ENCODE data around the gene AKAP8L. TPM values are rescaled to one million over a fixed set of nuclear protein-coding genes. Genes with fewer than 3 reads are reported as not detected.

The AKAP8L gene
- total RNA-seq, 1 experiment from 2014 or later = 49.4 TPM

- no peak for DNase-seq (ENCODE audit: extremely low read depth, low read depth)
These were observed 14.8 kb upstream of the AKAP8L start for GRCh38 chr19:15433519-15434069.

- peak; percentile 72 for DNase-seq (ENCODE audit: extremely low read depth, low read depth)
These were observed 14.1 kb upstream of the AKAP8L start for GRCh38 chr19:15432629-15433518.

DNA sequence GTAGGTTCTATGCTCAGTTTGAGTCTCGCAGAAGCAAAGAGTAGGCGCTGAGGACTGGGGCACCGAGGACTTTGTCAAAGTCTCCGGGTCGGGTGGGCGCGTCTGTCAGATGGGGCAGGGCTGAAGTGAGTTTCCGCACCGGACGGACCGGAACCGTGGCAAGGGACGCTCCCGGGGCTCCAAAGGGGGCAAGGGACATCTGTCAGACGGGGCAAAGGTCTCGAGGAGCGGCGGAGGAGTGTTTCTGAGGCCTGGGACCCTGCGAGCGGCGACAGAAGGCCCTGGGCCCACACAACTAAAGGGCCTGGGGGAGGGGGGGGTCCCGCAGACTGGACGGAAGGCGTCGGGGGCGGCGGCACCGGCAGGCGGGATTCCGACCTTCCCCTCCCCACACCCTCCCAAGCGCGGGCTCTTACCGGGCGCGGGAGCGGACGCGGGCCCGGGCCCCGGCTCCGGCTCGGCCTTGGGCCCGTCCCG is 13.3 kb upstream of the AKAP8L start:
- no peak for DNase-seq (ENCODE audit: extremely low read depth, low read depth)

DNA sequence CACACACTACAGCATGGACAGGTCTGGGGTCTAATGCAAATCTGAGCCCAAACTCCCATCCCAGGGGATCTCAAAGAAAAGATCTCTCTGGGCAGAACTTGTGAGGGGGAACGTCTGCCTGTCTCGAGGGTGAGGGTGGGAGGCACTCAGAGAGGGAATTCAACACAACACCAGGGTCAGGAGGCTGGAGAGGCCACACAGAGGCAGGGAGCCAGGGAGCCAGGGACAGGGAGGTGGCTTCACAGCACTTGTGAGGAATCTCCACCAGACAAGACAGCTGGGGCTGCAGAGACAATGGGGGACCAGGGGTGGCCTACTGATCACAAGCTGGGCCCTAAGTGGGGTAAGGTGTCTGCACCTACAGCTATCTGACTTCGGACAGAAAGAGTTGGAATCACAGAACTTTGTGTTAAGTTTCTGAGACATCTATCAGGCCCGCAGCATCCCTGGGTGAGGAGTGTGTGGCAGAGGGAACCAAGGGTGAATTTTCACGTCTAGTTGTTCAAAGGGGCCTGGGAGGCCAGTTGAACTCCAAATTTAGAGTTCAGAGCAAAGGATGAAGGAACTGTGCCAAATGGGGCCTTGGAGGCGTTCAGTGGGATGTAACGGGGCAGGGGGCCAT is 12.7 kb upstream of the AKAP8L start:
- DNase-seq (ENCODE audit: extremely low read depth, low read depth) = no peak

GRCh38 chr19:15430526-15431120 is 11.8 kb upstream of the AKAP8L start:
- DNase-seq (ENCODE audit: extremely low read depth, low read depth) = no peak

DNA sequence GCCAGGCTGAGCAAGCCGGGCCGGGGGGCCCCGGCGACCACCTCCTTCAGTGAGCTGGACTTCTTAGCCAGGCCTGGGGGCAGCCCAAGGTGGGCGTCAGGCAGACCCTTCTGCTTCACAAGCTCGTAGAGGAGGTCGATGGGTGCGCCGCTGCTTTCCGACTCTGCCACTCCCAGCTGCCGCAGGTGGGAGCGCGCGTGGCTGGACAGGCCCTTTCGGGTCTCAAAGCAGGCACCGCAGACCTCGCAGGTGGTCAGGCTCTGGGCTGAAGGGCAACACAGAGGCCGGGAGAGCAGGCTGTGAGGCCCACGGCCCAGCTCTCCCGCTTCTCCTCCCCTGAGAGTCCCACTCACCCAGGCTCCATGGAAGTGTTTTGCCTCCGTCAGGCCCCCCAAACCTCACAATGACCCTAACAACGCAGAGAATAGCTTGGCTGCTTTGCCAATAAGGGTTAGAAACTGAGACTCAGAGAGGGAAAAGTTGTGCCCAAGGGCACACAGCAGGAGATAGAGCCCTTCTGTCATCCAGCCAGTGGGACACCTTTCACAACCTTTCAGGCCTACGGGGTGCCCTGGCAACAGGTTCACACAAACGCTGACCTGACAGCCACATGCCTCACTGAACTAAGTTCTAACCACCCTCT is 11.2 kb upstream of the AKAP8L start:
- no peak for DNase-seq (ENCODE audit: extremely low read depth, low read depth)

GRCh38 chr19:15428956-15429824 is 10.4 kb upstream of the AKAP8L start:
- DNase-seq (ENCODE audit: extremely low read depth, low read depth) = no peak

DNA sequence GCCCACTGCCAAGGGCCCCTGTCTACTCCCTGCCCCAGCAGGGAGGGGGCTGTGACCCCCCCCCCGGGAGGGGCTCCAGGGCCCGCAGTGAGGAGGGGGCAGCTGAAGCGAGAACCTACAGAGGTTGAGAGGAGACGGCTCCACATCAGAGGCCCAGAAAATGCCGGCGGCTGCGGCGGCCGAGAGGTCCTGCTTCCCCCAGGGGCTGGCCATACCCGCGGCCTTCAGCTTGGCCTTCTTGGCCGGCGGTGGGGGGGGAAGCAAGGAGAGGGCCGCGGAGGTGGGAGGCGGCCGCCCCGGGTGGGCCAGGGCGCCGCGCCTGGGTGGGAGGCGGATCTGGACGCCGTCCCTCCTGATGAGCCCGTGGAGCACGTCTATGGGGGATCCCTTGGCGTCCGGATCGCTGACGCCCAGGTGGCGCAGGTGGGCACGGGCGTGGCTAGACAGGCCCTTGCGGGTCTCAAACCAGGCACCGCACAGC is 9.2 kb upstream of the AKAP8L start:
- no peak for DNase-seq (ENCODE audit: extremely low read depth, low read depth)

GRCh38 chr19:15427350-15427700 is 8.5 kb upstream of the AKAP8L start:
- no peak for DNase-seq (ENCODE audit: extremely low read depth, low read depth)

DNA sequence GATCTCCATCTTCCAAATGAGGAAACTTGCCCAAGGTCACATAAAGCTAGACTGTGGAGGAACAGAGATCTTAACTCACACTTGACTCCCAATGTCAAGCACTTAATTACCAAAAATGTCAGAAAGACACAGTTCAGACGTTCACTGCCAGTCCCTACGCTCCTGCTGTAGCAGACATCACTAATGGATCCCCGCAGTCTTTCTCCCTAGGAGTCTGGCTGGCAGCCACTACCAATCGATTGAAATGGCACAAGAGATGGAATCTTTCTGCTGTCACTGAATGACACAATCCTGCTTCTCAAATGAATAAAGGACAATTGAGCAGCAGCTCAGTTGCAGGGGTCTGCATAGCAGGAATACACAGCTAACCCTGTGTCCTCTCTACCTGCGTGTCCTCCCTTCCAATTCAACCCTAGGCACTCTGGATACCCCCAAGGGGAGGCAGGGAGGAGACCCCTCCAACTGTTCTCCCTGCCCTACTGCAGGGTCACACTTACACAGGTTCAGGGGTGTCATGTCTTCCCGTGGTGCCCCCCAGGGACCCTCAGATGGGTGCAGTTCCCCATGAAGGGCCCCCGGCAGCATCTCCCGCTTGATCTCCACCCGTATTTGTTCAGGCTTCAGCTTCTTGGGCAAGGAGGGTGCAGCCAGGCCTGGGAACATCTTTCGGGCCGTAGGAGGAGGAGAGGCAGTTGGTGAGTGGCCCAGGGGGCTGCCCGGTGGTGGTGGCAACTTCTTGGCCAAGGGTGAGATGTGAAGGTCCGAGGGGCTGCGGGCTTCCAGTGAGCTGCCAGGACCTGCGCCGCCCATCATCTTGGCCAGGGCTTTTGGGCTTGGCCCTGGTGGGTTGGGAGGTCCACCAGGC is 7.9 kb upstream of the AKAP8L start:
- no peak for DNase-seq (ENCODE audit: extremely low read depth, low read depth)

- DNase-seq (ENCODE audit: extremely low read depth, low read depth) = no peak
These were observed 6.6 kb upstream of the AKAP8L start for GRCh38 chr19:15425321-15425950.

DNA sequence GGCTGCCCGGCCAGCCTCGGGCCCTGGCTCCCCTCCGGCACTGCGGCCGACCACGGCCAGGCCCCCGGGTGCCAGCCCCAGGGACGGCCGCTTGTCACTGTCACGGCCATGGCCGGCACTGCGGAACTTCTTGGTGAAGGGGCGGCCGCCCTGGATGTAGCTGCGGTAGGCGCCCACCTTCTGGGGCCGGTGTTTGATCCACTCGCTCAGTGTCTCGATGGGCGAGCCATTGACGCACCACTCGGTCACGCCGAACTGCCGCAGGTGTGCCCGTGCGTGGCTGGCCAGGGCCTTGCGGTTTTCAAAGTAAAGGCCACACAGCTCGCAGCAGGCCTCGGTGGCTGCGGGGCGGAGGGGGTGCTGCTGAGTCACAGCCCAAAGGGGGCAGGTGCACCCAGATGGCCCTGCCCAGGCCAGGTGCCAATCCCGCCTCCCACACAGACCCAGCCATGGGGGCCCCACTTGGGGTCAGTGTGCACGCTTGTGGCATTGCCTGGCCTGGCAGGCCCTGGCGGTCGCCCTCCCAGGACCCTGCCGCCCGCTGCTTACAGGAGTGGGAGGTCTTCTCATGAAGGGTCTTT is 6.0 kb upstream of the AKAP8L start:
- no peak for DNase-seq (ENCODE audit: extremely low read depth, low read depth)

DNA sequence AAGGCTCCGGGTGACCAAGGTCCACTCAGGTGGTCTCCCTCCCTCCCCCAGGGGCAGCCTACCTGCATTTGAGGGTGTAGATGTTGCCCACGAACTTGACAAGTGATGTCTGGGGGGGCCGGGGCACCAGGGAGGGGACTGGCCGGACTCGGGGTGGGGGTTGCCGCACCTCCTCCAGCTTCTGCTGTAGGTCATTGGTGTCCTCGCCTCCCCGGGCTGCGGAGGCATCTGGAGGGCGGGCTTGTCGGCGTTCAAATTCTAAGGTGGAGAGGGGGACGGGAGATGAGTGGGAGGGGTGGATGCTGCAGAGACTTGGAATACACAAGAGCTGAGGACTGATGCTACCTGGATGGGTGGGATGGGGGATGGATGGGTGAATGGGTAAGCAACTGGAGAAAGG is 5.3 kb upstream of the AKAP8L start:
- DNase-seq (ENCODE audit: extremely low read depth, low read depth) = no peak

GRCh38 chr19:15423130-15423529 is 4.3 kb upstream of the AKAP8L start:
- no peak for DNase-seq (ENCODE audit: extremely low read depth, low read depth)

- no peak for DNase-seq (ENCODE audit: extremely low read depth, low read depth)
These were observed 3.7 kb upstream of the AKAP8L start for GRCh38 chr19:15422296-15423075.

DNA sequence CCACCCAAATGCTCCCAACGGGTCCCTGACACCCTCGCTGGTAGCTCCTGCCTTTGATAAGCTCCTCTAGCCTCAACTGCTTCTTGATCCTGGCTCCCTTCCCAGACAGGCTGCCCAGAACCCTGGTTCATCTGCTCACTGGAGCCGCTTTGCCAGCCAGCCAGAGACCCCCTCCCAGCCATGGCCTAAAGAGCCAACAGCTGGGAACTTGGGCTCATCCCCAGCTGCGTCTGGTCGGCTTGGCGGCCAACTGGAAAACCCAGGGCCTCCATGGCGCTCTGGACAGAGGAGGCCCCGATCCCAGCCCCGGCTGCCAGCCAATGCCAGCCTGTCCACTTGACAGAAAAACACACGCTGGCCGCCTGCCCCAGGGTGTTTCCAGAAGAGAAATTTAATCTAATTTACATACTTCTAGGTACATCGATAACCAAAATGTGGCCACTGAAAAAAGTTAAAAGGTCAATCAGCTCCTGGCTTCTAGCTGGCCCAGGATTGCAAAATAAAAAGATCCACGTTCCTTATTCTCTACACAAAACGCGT is 3.0 kb upstream of the AKAP8L start:
- no peak for DNase-seq (ENCODE audit: extremely low read depth, low read depth)

GRCh38 chr19:15421136-15421695 is 2.4 kb upstream of the AKAP8L start:
- no peak for DNase-seq (ENCODE audit: extremely low read depth, low read depth)

Measured in NCI-H460 (cell line).